HG03280 (cell line): ENCODE results near the gene NME1.

Experiments used
- ATAC-seq: cut with Tn5 transposase; IDR thresholded peaks from one replicate; pipeline ENCODE4 v1.9.1; 2021; ENCODE audit warnings: mild to moderate bottlenecking, moderate library complexity; ENCODE audit not compliant: unreplicated experiment

Gene NME1

DNA sequence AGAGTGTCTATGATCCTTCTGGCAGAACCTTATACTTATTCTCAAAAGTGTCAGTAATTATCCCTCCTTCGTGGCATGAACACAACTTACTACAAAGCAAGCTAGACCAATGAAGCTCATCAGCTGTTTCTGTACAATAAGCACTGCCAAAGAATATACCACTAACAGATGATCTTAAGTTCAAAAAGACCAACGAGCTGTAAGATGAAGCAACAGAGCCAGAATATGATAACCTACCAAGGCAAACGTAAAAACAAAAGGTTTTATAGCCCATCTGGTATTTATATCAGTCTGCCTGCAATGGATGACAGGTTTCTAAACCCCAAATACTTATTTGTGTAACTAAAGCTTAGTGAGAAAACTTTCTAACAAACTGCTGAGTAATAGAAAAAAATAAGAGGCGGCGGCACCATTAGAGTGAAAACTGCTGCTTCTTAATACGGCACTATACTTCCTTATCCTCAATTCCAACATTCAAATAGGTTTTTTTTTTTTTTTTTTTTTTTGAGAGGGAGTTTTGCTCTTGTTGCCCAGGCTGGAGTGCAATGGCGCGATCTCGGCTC lies 35.0 kb downstream of the NME1 start:
- no peak for ATAC-seq

- no peak for ATAC-seq
Measured at GRCh38 chr17:51189162-51189561, 35.8 kb downstream of the NME1 start.

DNA sequence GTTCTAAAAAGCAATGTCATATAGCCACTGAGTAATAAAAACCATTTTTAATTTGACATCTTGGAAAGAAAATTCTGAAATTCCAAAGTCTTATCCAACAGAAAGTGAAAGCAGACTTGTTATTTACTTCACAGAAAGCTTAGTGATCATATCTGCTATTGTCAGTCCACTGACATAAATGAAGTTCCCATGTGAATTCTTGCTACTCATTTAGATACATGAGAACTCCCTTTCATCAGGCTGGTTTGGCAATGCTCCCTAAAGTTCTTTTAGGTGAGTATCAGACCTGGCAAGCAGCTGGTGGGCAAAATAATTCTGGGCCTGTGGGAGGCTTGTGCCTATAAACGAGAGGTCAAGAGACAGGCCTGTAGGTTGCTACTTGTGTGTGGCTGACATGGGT lies 36.3 kb downstream of the NME1 start:
- ATAC-seq: no peak

GRCh38 chr17:51191895-51192294 lies 38.5 kb downstream of the NME1 start:
- ATAC-seq: no peak

GRCh38 chr17:51197754-51198153 lies 44.4 kb downstream of the NME1 start:
- no peak for ATAC-seq

- no peak for ATAC-seq
Measured at GRCh38 chr17:51200295-51200694, 46.9 kb downstream of the NME1 start.

GRCh38 chr17:51200846-51201245 lies 47.5 kb downstream of the NME1 start:
- no peak for ATAC-seq

GRCh38 chr17:51203838-51204237 lies 50.5 kb downstream of the NME1 start:
- no peak for ATAC-seq
